AG04450 (cell line): Measurements from ENCODE around the gene MPHOSPH9. TPM values are rescaled to one million over a fixed set of nuclear protein-coding genes. Genes with fewer than 3 reads are reported as not detected.
A peak's percentile ranks its signal among the peaks of the same experiment; 100 is the strongest.
"Not testable (repeated sequence)": the region's sequence is repeated elsewhere in the genome, so short reads cannot be mapped to it uniquely, and the experiment has no call there.

Experiments
- CTCF ChIA-PET: fragments of 300-600, 350-600 bp; formaldehyde crosslinking; extraction: SDS; loops from one replicate; lab custom pipeline; 2022; ENCODE audit warnings: antibody characterized with exemption, inconsistent platforms; lab: Charles Lee
- POLR2A ChIA-PET: fragments of 350-600 bp; formaldehyde crosslinking; extraction: SDS; loops from one replicate; lab custom pipeline; 2021; ENCODE audit warnings: antibody characterized with exemption, inconsistent platforms; lab: Yijun Ruan, JAX
- DNase-seq: peaks from one replicate; pipeline ENCODE4 v3.0.0-alpha.2; 2011; ENCODE audit warnings: low read depth, low spot score
- H3K27ac ChIP-seq: one replicate; pipeline ENCODE4 v1.5.1; 2012; ENCODE audit warnings: low read depth, low read length, control low read depth
- H3K27me3 ChIP-seq: one replicate; pipeline ENCODE4 v1.6.0; 2012; ENCODE audit warnings: low read length; ENCODE audit not compliant: control insufficient read depth, insufficient read depth
- H3K4me3 ChIP-seq: 2 replicates; pipeline ENCODE4 v1.5.1; 2011; ENCODE audit warnings: mild to moderate bottlenecking, low read depth, low read length, control low read depth
- H3K9me3 ChIP-seq: 2 replicates; pipeline ENCODE4 v1.5.1; 2012; ENCODE audit warnings: low read length; ENCODE audit not compliant: control insufficient read depth, insufficient read depth
- polyA plus RNA-seq: library from polyadenylated mRNA; depleted of rRNA; stranded (reverse); fragments of >200 nt; gene quantifications from 2 replicates; pipeline ENCODE4 v1.2.3, GENCODE V29; 2011
- TF ChIP-seq, protein P1 (sequence below): IDR thresholded peaks from 2 replicates; pipeline ENCODE4 v1.5.1; 2011; ENCODE audit warnings: low read depth, low read length, control low read depth, inconsistent platforms

MPHOSPH9 gene
- polyA plus RNA-seq, 1 experiment = 20.3 TPM

DNA sequence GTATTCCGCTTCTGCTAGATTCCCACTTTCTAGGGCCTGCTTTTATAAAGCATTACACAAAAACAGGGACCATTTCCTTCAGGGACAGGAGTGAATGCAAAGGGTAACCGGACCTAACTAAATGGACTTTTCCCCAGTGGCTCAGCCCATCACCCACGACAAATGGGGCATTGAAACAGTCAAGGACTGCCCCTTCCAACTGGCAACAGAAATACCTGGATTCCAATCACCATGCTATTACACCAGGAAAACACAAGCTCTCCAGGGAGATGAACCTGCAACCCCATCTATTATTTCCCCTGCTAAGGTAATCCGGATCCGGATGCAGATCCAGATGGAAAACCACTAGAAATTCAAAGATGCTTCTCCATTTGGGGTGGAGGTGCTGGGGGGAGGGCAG, 1.0 kb downstream of the MPHOSPH9 start:
- CTCF ChIA-PET = interaction anchor here (0.6 to 3.0 kb wide), 4 partner anchors 71 to 214 kb away, joined by 3 to 25 read pairs (median 4); no protein-coding TSS in a partner anchor
- POLR2A ChIA-PET = interaction anchor here (0.6 to 2.5 kb wide), 17 partner anchors 10 to 460 kb away, joined by 3 to 56 read pairs (median 5); partner anchors contain the start of genes ABCB9 and ARL6IP4
- DNase-seq = no peak
- Histone ChIP-seq H3K27ac (no peak overlapping the region), H3K27me3 (no peaks in the 10 kb centered on the region), H3K9me3 (no peaks in the 10 kb centered on the region; the same call in 1 of the 2 replicates), H3K4me3 (peak overlapping the region; percentile 90)
- TF ChIP-seq, protein P1, sequence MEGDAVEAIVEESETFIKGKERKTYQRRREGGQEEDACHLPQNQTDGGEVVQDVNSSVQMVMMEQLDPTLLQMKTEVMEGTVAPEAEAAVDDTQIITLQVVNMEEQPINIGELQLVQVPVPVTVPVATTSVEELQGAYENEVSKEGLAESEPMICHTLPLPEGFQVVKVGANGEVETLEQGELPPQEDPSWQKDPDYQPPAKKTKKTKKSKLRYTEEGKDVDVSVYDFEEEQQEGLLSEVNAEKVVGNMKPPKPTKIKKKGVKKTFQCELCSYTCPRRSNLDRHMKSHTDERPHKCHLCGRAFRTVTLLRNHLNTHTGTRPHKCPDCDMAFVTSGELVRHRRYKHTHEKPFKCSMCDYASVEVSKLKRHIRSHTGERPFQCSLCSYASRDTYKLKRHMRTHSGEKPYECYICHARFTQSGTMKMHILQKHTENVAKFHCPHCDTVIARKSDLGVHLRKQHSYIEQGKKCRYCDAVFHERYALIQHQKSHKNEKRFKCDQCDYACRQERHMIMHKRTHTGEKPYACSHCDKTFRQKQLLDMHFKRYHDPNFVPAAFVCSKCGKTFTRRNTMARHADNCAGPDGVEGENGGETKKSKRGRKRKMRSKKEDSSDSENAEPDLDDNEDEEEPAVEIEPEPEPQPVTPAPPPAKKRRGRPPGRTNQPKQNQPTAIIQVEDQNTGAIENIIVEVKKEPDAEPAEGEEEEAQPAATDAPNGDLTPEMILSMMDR = no peak

DNA sequence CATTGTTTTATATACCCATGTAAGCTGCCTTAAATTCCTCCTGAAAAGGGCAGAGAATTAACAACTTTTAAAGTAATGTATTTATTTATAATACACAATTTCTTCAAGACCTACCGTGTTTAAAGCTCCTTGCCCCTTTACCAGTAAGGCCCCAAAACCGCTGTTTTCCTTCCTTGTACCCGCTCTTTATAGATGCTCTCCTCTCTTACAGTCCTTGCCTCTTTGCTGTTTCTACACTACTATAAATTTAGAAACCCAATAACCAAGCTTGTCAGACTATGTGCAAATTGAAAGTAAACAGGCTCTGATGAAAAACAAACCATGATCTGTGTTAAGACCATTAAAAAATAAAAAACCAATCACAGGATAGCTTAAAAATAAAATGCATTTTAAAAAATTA, 3.9 kb downstream of the MPHOSPH9 start:
- CTCF ChIA-PET = interaction anchor here (0.6 to 1.9 kb wide), 2 partner anchors 9 to 16 kb away, joined by 5 to 15 read pairs; no protein-coding TSS in a partner anchor
- POLR2A ChIA-PET = interaction anchor here (0.5 kb wide), 1 partner anchor 255 kb away, joined by 3 read pairs; no protein-coding TSS in a partner anchor
- no peak overlapping the region for H3K27ac ChIP-seq

DNA sequence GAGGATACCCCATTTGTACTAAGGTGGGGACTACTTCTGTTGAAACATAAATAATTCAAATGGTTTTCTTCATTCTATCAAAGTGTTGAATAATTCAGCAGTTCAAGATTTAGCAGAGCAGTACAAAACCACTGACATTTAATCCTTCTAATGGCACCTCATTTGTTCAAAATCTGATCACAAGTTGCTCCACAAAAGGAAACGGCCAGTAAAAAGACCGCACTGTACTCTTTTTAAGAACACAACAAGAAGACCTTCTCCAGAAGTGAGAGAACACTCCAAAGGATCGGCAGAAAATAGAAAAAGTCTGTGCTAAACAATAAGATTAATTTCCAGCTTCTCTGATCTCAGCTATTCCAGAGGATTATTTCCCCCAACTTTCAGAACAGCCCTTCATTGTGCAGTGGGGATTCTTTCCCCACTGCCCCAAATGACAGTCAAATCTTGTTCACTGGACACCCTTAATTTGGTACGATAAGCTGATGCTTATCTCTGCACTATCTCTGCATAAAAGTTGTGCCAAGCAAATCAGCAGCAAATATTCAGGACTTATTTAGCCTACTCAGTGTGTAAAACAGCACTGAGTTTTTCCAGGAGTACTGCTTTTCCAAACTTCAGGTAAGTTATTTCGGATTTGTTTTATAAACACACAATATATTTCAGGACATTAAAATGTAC, 5.2 kb downstream of the MPHOSPH9 start:
- H3K27ac ChIP-seq = no peak overlapping the region
- no peaks in the 10 kb centered on the region for H3K27me3 ChIP-seq
- TF ChIP-seq, protein P1 = no peak
- POLR2A ChIA-PET = no interaction called here
- no peaks in the 10 kb centered on the region; the same call in 1 of the 2 replicates for H3K9me3 ChIP-seq
- CTCF ChIA-PET = interaction anchor here (0.5 to 1.9 kb wide), 2 partner anchors 10 to 77 kb away, joined by 3 to 15 read pairs; no protein-coding TSS in a partner anchor
- H3K4me3 ChIP-seq = no peak overlapping the region
- DNase-seq = no peak

More for the DNA sequence above, 3.9 kb downstream of the MPHOSPH9 start:
- Histone ChIP-seq H3K9me3 (no peaks in the 10 kb centered on the region; the same call in 1 of the 2 replicates), H3K4me3 (no peak overlapping the region), H3K27me3 (no peaks in the 10 kb centered on the region)
- DNase-seq = no peak
- TF ChIP-seq, protein P1 = no peak

DNA sequence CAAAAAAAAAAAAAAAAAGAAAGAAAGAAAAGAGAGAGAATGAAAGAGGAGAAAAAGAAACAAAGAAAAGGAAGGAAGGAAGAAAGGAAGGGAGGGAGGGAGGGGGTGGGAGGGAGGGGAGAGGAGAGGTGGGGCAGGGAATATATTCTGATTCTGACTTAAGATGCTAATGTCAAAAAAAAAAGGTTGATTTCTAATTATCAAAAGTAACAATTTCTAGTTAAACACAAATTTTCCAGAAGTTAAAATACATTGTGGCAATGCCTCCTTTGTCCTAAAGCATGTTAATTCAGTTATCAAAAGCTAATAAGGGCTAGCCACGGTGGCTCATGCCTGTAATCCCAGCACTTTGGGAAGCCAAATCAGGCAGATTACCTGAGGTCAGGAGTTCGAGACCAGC, 7.5 kb downstream of the MPHOSPH9 start:
- Histone ChIP-seq H3K27me3 (no peaks in the 10 kb centered on the region), H3K9me3 (no peaks in the 10 kb centered on the region), H3K4me3 (no peak overlapping the region), H3K27ac (no peak overlapping the region)
- TF ChIP-seq, protein P1 = no peak
- DNase-seq = no peak
- CTCF ChIA-PET = interaction anchor here (0.7 kb wide), 1 partner anchor 13 kb away, joined by 4 read pairs; no protein-coding TSS in a partner anchor
- POLR2A ChIA-PET = interaction anchor here (0.7 kb wide), 1 partner anchor 33 kb away, joined by 4 read pairs; no protein-coding TSS in a partner anchor

DNA sequence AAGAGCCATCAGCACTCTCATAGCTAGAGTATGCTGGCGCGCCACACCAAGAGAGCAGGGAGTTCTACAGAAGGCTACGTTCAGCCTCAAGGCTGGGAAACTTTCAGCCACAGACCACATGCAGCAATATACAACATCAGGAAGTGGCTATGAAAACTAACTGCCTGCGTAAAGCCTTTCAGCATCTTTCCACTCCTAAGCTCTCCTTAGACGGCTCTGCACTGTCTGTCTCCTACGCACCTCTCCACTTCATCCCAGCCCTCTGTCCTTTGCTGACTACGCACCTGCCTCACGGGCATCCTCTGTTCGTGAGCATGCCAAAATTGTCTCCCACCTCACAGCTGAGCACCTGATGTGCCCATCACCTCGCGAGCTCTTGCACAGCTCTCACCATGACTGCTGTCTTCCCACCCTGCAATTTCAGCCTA, 9.7 kb downstream of the MPHOSPH9 start:
- TF ChIP-seq, protein P1 = no peak
- Histone ChIP-seq H3K4me3 (no peak overlapping the region), H3K27me3 (no peaks in the 10 kb centered on the region), H3K9me3 (no peaks in the 10 kb centered on the region), H3K27ac (no peak overlapping the region)
- DNase-seq = no peak
- ChIA-PET CTCF (no interaction called here), POLR2A (interaction anchor here (4.1 kb wide), 1 partner anchor 9 kb away, joined by 14 read pairs; the partner anchor contains the start of genes MPHOSPH9 and MTRFR)

DNA sequence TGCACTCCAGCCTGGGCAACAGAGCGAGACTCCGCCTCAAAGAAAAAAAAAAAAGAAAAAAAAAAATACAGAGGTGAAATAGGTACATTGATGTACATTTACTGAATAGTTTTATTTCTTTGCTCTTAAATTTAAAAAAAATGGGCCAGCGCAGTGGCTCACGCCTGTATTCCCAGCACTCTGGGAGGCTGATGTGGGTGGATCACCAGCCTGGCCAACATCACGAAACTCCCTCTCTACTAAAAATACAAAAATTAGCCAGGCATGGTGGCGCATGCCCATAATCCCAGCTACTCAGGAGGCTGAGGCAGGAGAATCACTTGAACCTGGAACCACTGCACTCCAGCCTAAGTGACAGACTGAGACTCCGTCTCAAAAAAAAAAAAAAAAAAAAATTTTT, 25.1 kb downstream of the MPHOSPH9 start:
- H3K4me3 ChIP-seq, H3K9me3 ChIP-seq, H3K27me3 ChIP-seq, POLR2A ChIA-PET, CTCF ChIA-PET, H3K27ac ChIP-seq, DNase-seq: not testable (repeated sequence)

DNA sequence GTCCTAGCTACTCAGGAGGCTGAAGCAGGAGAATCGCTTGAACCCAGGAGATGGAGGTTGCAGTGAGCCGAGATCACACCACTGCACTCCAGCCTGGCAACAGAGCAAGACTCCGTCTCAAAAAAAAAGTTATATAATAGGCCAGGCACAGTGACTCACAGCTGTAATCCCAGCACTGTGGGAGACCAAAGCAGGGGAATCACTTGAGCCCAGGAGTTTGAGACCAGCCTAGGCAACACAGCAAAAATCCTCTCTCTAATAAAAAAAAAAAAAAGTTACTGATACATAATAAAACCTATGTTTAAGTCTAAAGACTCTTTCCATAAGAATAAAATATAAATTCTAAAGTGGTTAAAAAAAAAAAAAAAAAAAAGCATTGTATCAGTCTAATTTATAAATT, 26.1 kb downstream of the MPHOSPH9 start:
- H3K27me3 ChIP-seq, H3K27ac ChIP-seq, CTCF ChIA-PET, H3K4me3 ChIP-seq, H3K9me3 ChIP-seq: not testable (repeated sequence)
- POLR2A ChIA-PET = interaction anchor here (1.3 kb wide), 1 partner anchor 26 kb away, joined by 3 read pairs; no protein-coding TSS in a partner anchor
- DNase-seq = peak; percentile 1
